ENCODE results near the gene TUBA8.
"Not testable (repeated sequence)": the region's sequence is repeated elsewhere in the genome, so short reads cannot be mapped to it uniquely, and the experiment has no call there.

The TUBA8 gene

DNA sequence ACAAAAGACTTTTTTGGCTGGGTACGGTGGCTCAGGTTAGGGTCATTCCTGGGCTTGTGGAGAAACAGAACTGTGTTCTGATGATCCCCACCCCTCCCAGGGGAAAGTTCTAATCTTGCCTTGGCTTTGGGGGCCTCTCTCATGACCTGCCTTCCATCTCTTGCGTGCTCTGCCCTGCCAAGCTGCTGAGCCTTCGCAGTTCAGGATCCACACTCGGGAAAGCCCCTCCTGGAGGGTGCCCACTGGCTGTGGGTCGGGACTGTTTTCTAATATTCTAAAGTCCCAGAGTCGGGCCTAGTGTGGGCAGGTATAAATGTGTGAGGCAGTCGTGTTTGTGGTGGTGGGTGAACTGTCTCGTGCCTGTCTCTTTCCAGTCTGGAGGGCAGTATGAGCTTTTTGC, 62.2 kb downstream of the TUBA8 start:
- not testable (repeated sequence) for DNase-seq (ENCODE audit: low read depth in 2 of 2)

- not testable (repeated sequence) for DNase-seq (ENCODE audit: low read depth in 2 of 2)
These were observed 62.8 kb downstream of the TUBA8 start for GRCh38 chr22:18173441-18173840.

Measured in stimulated activated CD4-positive, alpha-beta T cell treated with anti-CD3 and anti-CD28 coated beads, Interleukin-12 subunit alpha, Interleukin-12 subunit beta, amount 100 ng/mL, for 24 hours (primary cell).